Measurements from ENCODE around the gene AMIGO3. TPM values are rescaled to one million over a fixed set of nuclear protein-coding genes. Genes with fewer than 3 reads are reported as not detected.
"Not testable (repeated sequence)": the region's sequence is repeated elsewhere in the genome, so short reads cannot be mapped to it uniquely, and the experiment has no call there.

Gene AMIGO3
- total RNA-seq (2012; rRNA removed): 0.25 and 2.0 TPM in 2 replicates

DNA sequence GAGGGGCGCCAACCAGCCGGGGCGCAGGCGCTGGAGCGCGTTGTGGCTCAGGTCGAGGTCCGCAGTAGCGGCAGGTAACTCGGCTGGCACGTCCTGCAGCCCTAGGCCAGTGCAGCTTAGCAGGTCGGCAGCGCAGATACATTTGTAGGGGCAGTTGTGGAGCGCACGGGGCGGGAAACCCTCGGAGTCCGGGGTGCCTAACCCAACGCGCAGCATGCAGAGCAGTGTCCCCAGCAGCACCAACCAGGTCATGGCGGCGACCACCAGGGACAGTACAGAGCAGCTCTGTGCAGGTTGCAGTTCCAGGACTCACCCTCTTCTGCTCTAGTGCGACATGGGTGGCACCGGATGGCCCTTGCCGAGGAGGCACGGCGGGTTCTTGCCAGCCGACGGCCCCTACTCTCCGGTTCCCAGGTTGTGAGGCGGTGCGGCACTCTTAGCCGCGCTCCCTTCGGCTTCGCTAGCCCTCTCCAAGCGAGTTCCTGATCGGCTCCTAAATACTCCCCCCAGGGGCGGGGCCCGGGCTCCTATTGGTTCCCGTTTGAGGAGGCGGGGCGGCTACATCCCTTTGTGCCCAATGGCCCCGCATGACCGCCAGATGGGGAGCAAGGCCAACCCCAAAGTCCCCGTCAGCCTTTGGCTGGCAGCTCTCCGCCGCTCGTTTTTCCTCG is at the start of gene AMIGO3:
AMIGO3 (minus strand) TSS at position 471 of the 671 bp plus-strand sequence; CDS start at position 252, 219 bp downstream.
- Histone ChIP-seq H3K4me3 (ENCODE audit: low read length) (peak within 1 kb of the TSS; percentile 66), H3K4me2 (ENCODE audit: low read length) (peak within 1 kb of the TSS; percentile 91), H3K9ac (ENCODE audit: low read depth, low read length) (no peak within 1 kb of the TSS), H3K4me1 (ENCODE audit: control insufficient read depth, insufficient read depth, low read length) (peaks cover 24% of the 10 kb centered on the region), H3K27me3 (ENCODE audit: control insufficient read depth, insufficient read depth, low read length) (no peaks in the 10 kb centered on the region), H3K9me3 (replicated peaks; ENCODE audit: low read length) (no peaks in the 10 kb centered on the region), H3K36me3 (ENCODE audit: insufficient read depth, low read length) (peaks cover 25% of the 10 kb centered on the region)

- no peaks in the 10 kb centered on the region for H3K36me3 ChIP-seq (ENCODE audit: insufficient read depth, low read length)
- H3K27me3 ChIP-seq (ENCODE audit: control insufficient read depth, insufficient read depth, low read length): no peaks in the 10 kb centered on the region
- H3K4me1 ChIP-seq (ENCODE audit: control insufficient read depth, insufficient read depth, low read length): no peaks in the 10 kb centered on the region
- no peaks in the 10 kb centered on the region for H3K9me3 ChIP-seq (replicated peaks; ENCODE audit: low read length)
- no peak overlapping the region for H3K4me3 ChIP-seq (ENCODE audit: low read length)
- H3K9ac ChIP-seq (ENCODE audit: low read depth, low read length): no peak overlapping the region
- H3K4me2 ChIP-seq (ENCODE audit: low read length): no peak overlapping the region
Measured at GRCh38 chr3:49763981-49764380, 44.5 kb upstream of the AMIGO3 start.

- no peaks in the 10 kb centered on the region for H3K4me1 ChIP-seq (ENCODE audit: control insufficient read depth, insufficient read depth, low read length)
- no peak overlapping the region for H3K4me3 ChIP-seq (ENCODE audit: low read length)
- no peak overlapping the region for H3K4me2 ChIP-seq (ENCODE audit: low read length)
- H3K27me3 ChIP-seq (ENCODE audit: control insufficient read depth, insufficient read depth, low read length): no peaks in the 10 kb centered on the region
- H3K9ac ChIP-seq (ENCODE audit: low read depth, low read length): no peak overlapping the region
- no peaks in the 10 kb centered on the region for H3K36me3 ChIP-seq (ENCODE audit: insufficient read depth, low read length)
- no peaks in the 10 kb centered on the region for H3K9me3 ChIP-seq (replicated peaks; ENCODE audit: low read length)
Measured at GRCh38 chr3:49761661-49762060, 42.2 kb upstream of the AMIGO3 start.

DNA sequence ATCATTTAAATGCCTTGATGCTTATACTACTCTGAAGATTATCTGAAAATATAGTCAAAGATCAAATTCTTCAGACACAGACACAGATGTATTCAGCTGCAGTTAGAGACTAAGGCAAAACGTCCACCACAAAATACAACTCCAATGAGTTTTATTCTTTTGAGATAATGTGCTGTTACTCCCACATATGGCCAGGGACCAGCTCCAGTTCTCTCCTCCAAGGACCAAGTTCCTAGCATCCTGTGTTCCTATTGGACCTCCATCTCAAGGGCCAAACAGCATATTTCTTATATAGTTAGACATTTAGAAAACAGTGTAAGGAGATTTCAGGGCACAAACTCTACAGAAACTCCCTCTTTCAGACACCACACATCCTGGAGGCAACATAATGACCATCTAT is 39.7 kb upstream of the AMIGO3 start:
- no peak overlapping the region for H3K4me2 ChIP-seq (ENCODE audit: low read length)
- no peaks in the 10 kb centered on the region for H3K4me1 ChIP-seq (ENCODE audit: control insufficient read depth, insufficient read depth, low read length)
- H3K9me3 ChIP-seq (replicated peaks; ENCODE audit: low read length): no peaks in the 10 kb centered on the region
- H3K9ac ChIP-seq (ENCODE audit: low read depth, low read length): no peak overlapping the region
- H3K27me3 ChIP-seq (ENCODE audit: control insufficient read depth, insufficient read depth, low read length): no peaks in the 10 kb centered on the region
- H3K4me3 ChIP-seq (ENCODE audit: low read length): no peak overlapping the region
- peaks cover 3% of the 10 kb centered on the region for H3K36me3 ChIP-seq (ENCODE audit: insufficient read depth, low read length)

GRCh38 chr3:49757197-49757596 is 37.7 kb upstream of the AMIGO3 start:
- H3K36me3 ChIP-seq (ENCODE audit: insufficient read depth, low read length): peaks cover 3% of the 10 kb centered on the region
- no peaks in the 10 kb centered on the region for H3K4me1 ChIP-seq (ENCODE audit: control insufficient read depth, insufficient read depth, low read length)
- no peaks in the 10 kb centered on the region for H3K27me3 ChIP-seq (ENCODE audit: control insufficient read depth, insufficient read depth, low read length)
- H3K9ac ChIP-seq (ENCODE audit: low read depth, low read length): no peak overlapping the region
- no peaks in the 10 kb centered on the region for H3K9me3 ChIP-seq (replicated peaks; ENCODE audit: low read length)
- no peak overlapping the region for H3K4me2 ChIP-seq (ENCODE audit: low read length)
- no peak overlapping the region for H3K4me3 ChIP-seq (ENCODE audit: low read length)

- no peaks in the 10 kb centered on the region for H3K9me3 ChIP-seq (replicated peaks; ENCODE audit: low read length)
- H3K27me3 ChIP-seq (ENCODE audit: control insufficient read depth, insufficient read depth, low read length): no peaks in the 10 kb centered on the region
- H3K9ac ChIP-seq (ENCODE audit: low read depth, low read length): no peak overlapping the region
- no peak overlapping the region for H3K4me3 ChIP-seq (ENCODE audit: low read length)
- no peak overlapping the region for H3K4me2 ChIP-seq (ENCODE audit: low read length)
- H3K36me3 ChIP-seq (ENCODE audit: insufficient read depth, low read length): peaks cover 3% of the 10 kb centered on the region
- H3K4me1 ChIP-seq (ENCODE audit: control insufficient read depth, insufficient read depth, low read length): no peaks in the 10 kb centered on the region
Measured at GRCh38 chr3:49756036-49756435, 36.6 kb upstream of the AMIGO3 start.

GRCh38 chr3:49754536-49754935 is 35.1 kb upstream of the AMIGO3 start:
- H3K4me1 ChIP-seq (ENCODE audit: control insufficient read depth, insufficient read depth, low read length): no peaks in the 10 kb centered on the region
- no peak overlapping the region for H3K4me3 ChIP-seq (ENCODE audit: low read length)
- H3K4me2 ChIP-seq (ENCODE audit: low read length): no peak overlapping the region
- no peaks in the 10 kb centered on the region for H3K27me3 ChIP-seq (ENCODE audit: control insufficient read depth, insufficient read depth, low read length)
- H3K9ac ChIP-seq (ENCODE audit: low read depth, low read length): no peak overlapping the region
- H3K36me3 ChIP-seq (ENCODE audit: insufficient read depth, low read length): peaks cover 3% of the 10 kb centered on the region
- no peaks in the 10 kb centered on the region for H3K9me3 ChIP-seq (replicated peaks; ENCODE audit: low read length)

DNA sequence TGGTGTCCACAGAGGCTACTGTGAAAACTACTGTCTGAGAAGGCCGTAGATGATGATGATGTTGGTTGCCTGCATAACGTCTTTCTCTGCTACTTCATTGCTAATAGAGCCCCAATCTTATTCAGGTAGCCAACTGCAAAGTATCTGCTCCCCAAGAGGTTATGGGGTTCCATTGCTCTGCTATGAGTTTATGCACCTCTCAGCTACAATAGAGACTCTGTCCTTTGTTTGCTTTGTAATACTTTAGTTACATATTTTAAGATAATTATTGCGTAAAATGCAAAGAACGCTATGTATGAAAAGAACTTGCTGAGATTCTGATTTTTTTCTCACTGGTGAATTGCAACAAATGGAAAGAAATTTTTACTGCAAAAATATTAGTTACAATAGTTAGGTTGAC is 32.0 kb upstream of the AMIGO3 start:
- Histone ChIP-seq H3K36me3 (ENCODE audit: insufficient read depth, low read length) (peaks cover 15% of the 10 kb centered on the region), H3K9ac (ENCODE audit: low read depth, low read length) (no peak overlapping the region), H3K4me3 (ENCODE audit: low read length) (no peak overlapping the region), H3K27me3 (ENCODE audit: control insufficient read depth, insufficient read depth, low read length) (no peaks in the 10 kb centered on the region), H3K9me3 (replicated peaks; ENCODE audit: low read length) (no peaks in the 10 kb centered on the region), H3K4me2 (ENCODE audit: low read length) (no peak overlapping the region), H3K4me1 (ENCODE audit: control insufficient read depth, insufficient read depth, low read length) (peaks cover 9% of the 10 kb centered on the region)

DNA sequence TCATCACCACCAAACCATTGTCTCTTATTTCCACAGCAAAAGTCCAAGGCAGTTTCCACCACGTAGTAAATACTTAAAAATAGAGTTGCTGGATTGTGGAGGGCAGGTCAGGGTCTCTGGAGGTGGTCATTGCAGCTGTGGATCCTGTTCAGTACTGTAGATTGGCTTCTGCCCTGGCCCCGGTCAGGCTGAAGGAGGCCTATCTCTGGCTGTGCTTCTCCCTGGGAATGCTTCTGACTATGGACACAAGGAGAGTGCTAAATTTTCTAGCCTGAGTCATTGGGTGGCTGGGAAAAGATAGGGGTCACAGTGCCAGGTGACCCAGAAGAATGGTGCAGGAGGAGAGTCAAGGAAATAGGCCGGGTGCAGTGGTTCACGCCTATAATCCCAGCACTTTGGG is 30.6 kb upstream of the AMIGO3 start:
- Histone ChIP-seq H3K36me3 (ENCODE audit: insufficient read depth, low read length) (peaks cover 12% of the 10 kb centered on the region), H3K27me3 (ENCODE audit: control insufficient read depth, insufficient read depth, low read length) (no peaks in the 10 kb centered on the region), H3K4me2 (ENCODE audit: low read length) (no peak overlapping the region), H3K9ac (ENCODE audit: low read depth, low read length) (no peak overlapping the region), H3K4me1 (ENCODE audit: control insufficient read depth, insufficient read depth, low read length) (peaks cover 14% of the 10 kb centered on the region), H3K4me3 (ENCODE audit: low read length) (no peak overlapping the region), H3K9me3 (replicated peaks; ENCODE audit: low read length) (no peaks in the 10 kb centered on the region)

DNA sequence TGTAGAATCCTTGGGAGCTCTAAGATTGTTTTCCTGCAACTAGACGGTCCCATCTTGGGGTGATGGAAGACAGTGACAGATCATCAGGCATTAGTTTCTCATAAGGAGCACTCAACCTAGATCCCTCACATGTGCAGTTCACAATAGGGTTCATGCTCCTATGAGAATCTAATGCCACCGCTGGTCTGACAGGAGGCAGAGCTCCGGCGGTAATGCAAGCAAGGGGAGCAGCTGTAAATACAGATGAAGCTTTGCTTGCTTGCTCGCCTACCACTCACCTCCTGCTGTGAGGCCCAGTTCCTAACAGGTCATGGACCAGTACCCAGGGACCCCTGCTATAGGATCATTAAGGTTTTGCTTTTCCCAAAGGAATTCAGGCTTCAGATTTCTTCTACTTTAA is 29.4 kb upstream of the AMIGO3 start:
- H3K4me2 ChIP-seq (ENCODE audit: low read length); H3K9ac ChIP-seq (ENCODE audit: low read depth, low read length); H3K4me3 ChIP-seq (ENCODE audit: low read length); H3K9me3 ChIP-seq (replicated peaks; ENCODE audit: low read length); H3K27me3 ChIP-seq (ENCODE audit: control insufficient read depth, insufficient read depth, low read length): not testable (repeated sequence)
- H3K4me1 ChIP-seq (ENCODE audit: control insufficient read depth, insufficient read depth, low read length): peaks cover 14% of the 10 kb centered on the region
- H3K36me3 ChIP-seq (ENCODE audit: insufficient read depth, low read length): peaks cover 12% of the 10 kb centered on the region

- peaks cover 14% of the 10 kb centered on the region for H3K4me1 ChIP-seq (ENCODE audit: control insufficient read depth, insufficient read depth, low read length)
- no peak overlapping the region for H3K9ac ChIP-seq (ENCODE audit: low read depth, low read length)
- H3K36me3 ChIP-seq (ENCODE audit: insufficient read depth, low read length): peaks cover 12% of the 10 kb centered on the region
- no peak overlapping the region for H3K4me2 ChIP-seq (ENCODE audit: low read length)
- no peaks in the 10 kb centered on the region for H3K27me3 ChIP-seq (ENCODE audit: control insufficient read depth, insufficient read depth, low read length)
- no peaks in the 10 kb centered on the region for H3K9me3 ChIP-seq (replicated peaks; ENCODE audit: low read length)
- no peak overlapping the region for H3K4me3 ChIP-seq (ENCODE audit: low read length)
Measured at GRCh38 chr3:49747792-49748480, 28.5 kb upstream of the AMIGO3 start.

- Histone ChIP-seq H3K4me3 (ENCODE audit: low read length) (no peak overlapping the region), H3K36me3 (ENCODE audit: insufficient read depth, low read length) (peaks cover 12% of the 10 kb centered on the region), H3K4me2 (ENCODE audit: low read length) (no peak overlapping the region), H3K9ac (ENCODE audit: low read depth, low read length) (no peak overlapping the region), H3K4me1 (ENCODE audit: control insufficient read depth, insufficient read depth, low read length) (peaks cover 14% of the 10 kb centered on the region), H3K27me3 (ENCODE audit: control insufficient read depth, insufficient read depth, low read length) (no peaks in the 10 kb centered on the region), H3K9me3 (replicated peaks; ENCODE audit: low read length) (no peaks in the 10 kb centered on the region)
Measured at GRCh38 chr3:49745986-49746385, 26.5 kb upstream of the AMIGO3 start.

Data from skeletal muscle satellite cell (primary cell).